Thoracic aorta (tissue), 2 donors: Measurements from ENCODE around the gene PLCH1. TPM values are rescaled to one million over a fixed set of nuclear protein-coding genes. Genes with fewer than 3 reads are reported as not detected.

Experiments used
- ATAC-seq: fragments of 150-250 bp; one replicate; pipeline ENCODE4 v1.8.0; 2017; ENCODE audit warnings: low read depth; ENCODE audit not compliant: insufficient number of reproducible peaks, low FRiP score
- DNase-seq: peaks from one replicate; pipeline ENCODE4 v3.0.0-alpha.2; 2020; ENCODE audit warnings: low spot score
- H3K27ac ChIP-seq, 2 donors: fragments of 200-600 bp; sonication (generic); 1 replicate in 1 of 2; 2 replicates in 1 of 2; pipeline ENCODE4 v1.5.1; 2016; ENCODE audit warnings: mild to moderate bottlenecking in 2 of 2, moderate library complexity in 2 of 2
- H3K27me3 ChIP-seq: fragments of 200-600 bp; sonication (generic); replicated peaks from 2 replicates; pipeline ENCODE4 v1.6.0; 2016; ENCODE audit warnings: mild to moderate bottlenecking; ENCODE audit not compliant: insufficient read depth
- H3K36me3 ChIP-seq: fragments of 200-600 bp; sonication (generic); one replicate; pipeline ENCODE4 v1.5.1; 2016
- H3K4me1 ChIP-seq, 2 donors: fragments of 200-600 bp; sonication (generic); 1 replicate in 1 of 2; 2 replicates in 1 of 2; pipeline versions ENCODE4 v1.5.1 to v1.6.0; 2016; ENCODE audit warnings: low read depth in 2 of 2, mild to moderate bottlenecking in 1 of 2; ENCODE audit not compliant: control insufficient read depth in 1 of 2
- H3K4me3 ChIP-seq: fragments of 200-600 bp; sonication (generic); 2 replicates; pipeline ENCODE4 v1.5.1; 2016; ENCODE audit warnings: mild to moderate bottlenecking
- H3K9me3 ChIP-seq: fragments of 200-600 bp; sonication (generic); 2 replicates; pipeline ENCODE4 v1.5.1; 2016
- total RNA-seq, 2 donors: library from RNA; depleted of rRNA; stranded (reverse); fragments of >200 nt; gene quantifications; one replicate each; pipeline versions ENCODE4 v1.1.0 to v1.2.3, GENCODE V29; 2016
- TF ChIP-seq, protein P1 (sequence below): fragments of 200-600 bp; sonication (generic); IDR thresholded peaks from one replicate; pipeline ENCODE4 v1.5.1; 2019; ENCODE audit warnings: antibody characterized with exemption

The PLCH1 gene
- total RNA-seq, 2 donors from 2014 or later, result 0.28 TPM; not detected in 1

DNA sequence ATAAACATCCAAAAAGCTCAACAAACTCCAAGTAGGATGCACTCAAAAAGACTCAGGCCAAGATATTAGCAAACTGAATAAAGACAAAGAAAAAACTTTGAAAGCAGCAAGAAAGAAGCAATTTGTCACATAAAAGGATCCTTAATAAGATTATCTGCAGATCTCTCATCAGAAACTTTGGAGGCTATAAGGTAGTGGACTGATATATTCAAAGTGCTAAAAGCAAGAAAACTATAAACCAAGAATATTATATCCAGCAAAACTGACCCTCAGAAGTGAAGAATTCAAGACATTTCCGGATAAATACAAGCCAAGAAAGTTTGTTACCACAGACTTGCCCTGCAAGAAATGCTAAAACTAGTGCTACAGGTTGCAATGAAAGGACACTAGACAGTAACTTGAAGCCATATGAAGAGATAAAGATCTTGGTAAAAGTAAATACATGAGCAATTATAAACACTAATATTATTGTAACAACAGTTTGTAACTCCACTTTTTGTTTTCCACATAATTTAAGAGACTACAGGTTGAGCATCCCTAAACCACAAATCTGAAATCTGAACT, 37.6 kb upstream of the PLCH1 start:
- Histone ChIP-seq H3K27me3 (no peaks in the 10 kb centered on the region), H3K36me3 (peaks cover 7% of the 10 kb centered on the region), H3K4me1 (no peaks in the 10 kb centered on the region), H3K9me3 (peaks cover 8% of the 10 kb centered on the region), H3K27ac (no peak overlapping the region), H3K4me3 (no peak overlapping the region)
- ATAC-seq (no peak), DNase-seq (no peak)
- TF ChIP-seq, protein P1, sequence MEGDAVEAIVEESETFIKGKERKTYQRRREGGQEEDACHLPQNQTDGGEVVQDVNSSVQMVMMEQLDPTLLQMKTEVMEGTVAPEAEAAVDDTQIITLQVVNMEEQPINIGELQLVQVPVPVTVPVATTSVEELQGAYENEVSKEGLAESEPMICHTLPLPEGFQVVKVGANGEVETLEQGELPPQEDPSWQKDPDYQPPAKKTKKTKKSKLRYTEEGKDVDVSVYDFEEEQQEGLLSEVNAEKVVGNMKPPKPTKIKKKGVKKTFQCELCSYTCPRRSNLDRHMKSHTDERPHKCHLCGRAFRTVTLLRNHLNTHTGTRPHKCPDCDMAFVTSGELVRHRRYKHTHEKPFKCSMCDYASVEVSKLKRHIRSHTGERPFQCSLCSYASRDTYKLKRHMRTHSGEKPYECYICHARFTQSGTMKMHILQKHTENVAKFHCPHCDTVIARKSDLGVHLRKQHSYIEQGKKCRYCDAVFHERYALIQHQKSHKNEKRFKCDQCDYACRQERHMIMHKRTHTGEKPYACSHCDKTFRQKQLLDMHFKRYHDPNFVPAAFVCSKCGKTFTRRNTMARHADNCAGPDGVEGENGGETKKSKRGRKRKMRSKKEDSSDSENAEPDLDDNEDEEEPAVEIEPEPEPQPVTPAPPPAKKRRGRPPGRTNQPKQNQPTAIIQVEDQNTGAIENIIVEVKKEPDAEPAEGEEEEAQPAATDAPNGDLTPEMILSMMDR, result no peak

DNA sequence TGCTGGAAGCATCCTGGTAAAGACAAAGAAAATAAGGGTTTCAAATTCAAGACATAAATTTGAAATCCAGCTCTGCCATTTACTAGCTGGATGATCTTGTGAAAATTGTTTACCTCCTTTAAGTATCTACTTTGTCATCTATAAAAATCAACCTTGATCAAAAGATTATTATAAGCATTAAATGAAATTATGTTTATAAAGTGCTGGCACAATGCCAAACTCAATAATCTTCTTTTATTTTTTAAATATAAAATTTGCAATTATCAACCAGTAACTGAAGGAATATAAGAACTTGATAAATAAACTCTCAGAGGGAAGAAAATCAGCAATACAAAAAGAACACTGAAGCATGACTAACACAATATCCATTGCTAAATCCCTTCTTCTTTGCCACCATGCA, 35.4 kb upstream of the PLCH1 start:
- TF ChIP-seq, protein P1, result no peak
- Histone ChIP-seq H3K9me3 (peaks cover 8% of the 10 kb centered on the region), H3K4me3 (no peak overlapping the region), H3K27ac (no peak overlapping the region), H3K4me1 (no peaks in the 10 kb centered on the region), H3K27me3 (no peaks in the 10 kb centered on the region), H3K36me3 (peaks cover 7% of the 10 kb centered on the region)
- ATAC-seq (no peak), DNase-seq (no peak)

DNA sequence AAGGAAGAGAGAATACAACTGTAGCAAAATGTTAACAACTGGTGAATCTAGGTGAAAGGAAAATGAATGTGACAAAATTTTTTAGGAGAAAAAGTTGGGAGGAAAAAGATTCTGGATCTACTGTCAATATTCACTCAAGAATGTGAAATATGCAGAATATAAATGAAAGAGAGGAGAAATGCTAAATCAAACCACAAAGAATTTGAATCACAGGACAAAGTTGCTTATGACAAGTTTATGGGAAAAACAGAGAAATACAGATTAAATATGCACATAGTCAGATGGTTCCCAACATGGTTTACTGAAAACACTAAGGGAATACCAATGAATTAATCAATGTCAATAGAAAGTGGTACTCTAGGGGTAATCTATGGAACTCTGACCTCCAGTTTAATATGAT, 33.6 kb upstream of the PLCH1 start:
- H3K4me3 ChIP-seq, result no peak overlapping the region
- TF ChIP-seq, protein P1, result no peak
- H3K27me3 ChIP-seq, result no peaks in the 10 kb centered on the region
- no peak for DNase-seq
- H3K9me3 ChIP-seq, result peaks cover 8% of the 10 kb centered on the region
- H3K36me3 ChIP-seq, result peaks cover 7% of the 10 kb centered on the region
- no peak overlapping the region for H3K27ac ChIP-seq
- ATAC-seq, result no peak
- peaks cover 0 to under 1% of the 10 kb centered on the region in 2 donors for H3K4me1 ChIP-seq

DNA sequence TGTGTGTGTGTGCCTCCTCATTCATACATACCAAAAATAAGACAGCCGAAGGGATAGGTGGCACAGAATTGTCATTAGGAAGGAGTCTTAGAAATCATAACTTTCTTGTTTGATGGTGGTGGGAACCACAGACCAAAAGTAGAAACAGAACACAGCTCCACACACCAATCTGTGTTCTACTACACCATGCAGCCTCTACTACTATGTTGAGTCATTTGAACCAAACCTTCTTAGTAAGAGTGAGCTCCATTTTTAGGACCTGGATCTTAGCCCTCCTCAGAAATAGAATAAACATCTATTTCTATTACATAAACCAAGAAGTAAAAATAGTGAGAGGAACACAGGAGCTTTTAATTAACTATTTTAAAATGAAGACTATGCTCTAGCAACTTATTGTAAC, 27.9 kb upstream of the PLCH1 start:
- Histone ChIP-seq H3K27me3 (no peaks in the 10 kb centered on the region), H3K4me1 (peaks cover 6 to 11% of the 10 kb centered on the region in 2 donors), H3K36me3 (no peaks in the 10 kb centered on the region), H3K9me3 (no peaks in the 10 kb centered on the region), H3K4me3 (no peak overlapping the region), H3K27ac (no peak overlapping the region)
- DNase-seq (no peak), ATAC-seq (no peak)
- TF ChIP-seq, protein P1, result no peak

DNA sequence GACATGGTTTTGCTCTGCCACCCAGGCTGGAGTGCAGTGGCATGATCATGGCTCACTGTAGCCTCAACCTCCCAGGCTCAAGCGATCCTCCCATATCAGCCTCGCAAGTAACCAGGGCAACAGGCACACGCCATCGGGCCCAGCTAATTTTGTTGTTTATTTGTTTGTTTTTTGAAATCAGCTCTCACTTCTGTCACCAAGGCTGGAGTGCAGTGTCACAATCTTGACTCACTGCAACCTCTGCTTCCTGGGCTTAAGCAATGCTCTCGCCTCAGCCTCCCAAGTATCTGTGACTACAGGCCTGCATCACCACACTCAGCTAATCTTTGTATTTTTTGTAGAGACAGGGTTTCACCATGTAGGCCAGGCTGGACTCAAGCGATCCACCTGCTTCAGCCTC, 26.3 kb upstream of the PLCH1 start:
- H3K36me3 ChIP-seq, result no peaks in the 10 kb centered on the region
- H3K4me3 ChIP-seq, result no peak overlapping the region
- H3K4me1 ChIP-seq, result peaks cover 6 to 11% of the 10 kb centered on the region in 2 donors
- TF ChIP-seq, protein P1, result no peak
- H3K27ac ChIP-seq, result no peak overlapping the region
- H3K9me3 ChIP-seq, result no peaks in the 10 kb centered on the region
- ATAC-seq (no peak), DNase-seq (no peak)
- no peaks in the 10 kb centered on the region for H3K27me3 ChIP-seq
